OCI-LY1 (cell line): Measurements from ENCODE around the gene NHERF2.

Source experiments
- H2AFZ ChIP-seq: fragments of 200-600 bp; sonication (generic), shearing (Covaris generic); 2 replicates; pipeline ENCODE4 v1.6.0; 2014; ENCODE audit warnings: antibody characterized with exemption, mild to moderate bottlenecking, low read length
- H3F3A ChIP-seq: fragments of 200-600 bp; sonication (generic), shearing (Covaris generic); 2 replicates; pipeline ENCODE4 v1.6.0; 2014; ENCODE audit warnings: mild to moderate bottlenecking, antibody characterized with exemption, low read length, moderate library complexity; ENCODE audit not compliant: insufficient read depth
- H3K27ac ChIP-seq: fragments of 200-600 bp; sonication (generic); 2 replicates; pipeline ENCODE4 v1.5.1; 2014; ENCODE audit warnings: low read length, mixed run types, mild to moderate bottlenecking, low read depth; ENCODE audit not compliant: poor library complexity, severe bottlenecking
- H3K27me3 ChIP-seq: fragments of 200-600 bp; sonication (generic); 2 replicates; pipeline ENCODE4 v1.6.0; 2014; ENCODE audit warnings: antibody characterized with exemption, mild to moderate bottlenecking, low read length, moderate library complexity; ENCODE audit not compliant: insufficient read depth
- H3K36me3 ChIP-seq: fragments of 200-600 bp; sonication (generic); 2 replicates; pipeline ENCODE4 v1.6.1; 2014; ENCODE audit warnings: mild to moderate bottlenecking, antibody characterized with exemption, low read length, moderate library complexity, mixed read lengths; ENCODE audit not compliant: insufficient read depth
- H3K4me1 ChIP-seq: fragments of 200-600 bp; sonication (generic); 2 replicates; pipeline ENCODE4 v1.5.1; 2014; ENCODE audit warnings: mild to moderate bottlenecking, low read length, moderate library complexity; ENCODE audit not compliant: insufficient read depth, severe bottlenecking
- H3K4me2 ChIP-seq: fragments of 200-600 bp; sonication (generic), shearing (Covaris generic); 2 replicates; pipeline ENCODE4 v1.6.1; 2014; ENCODE audit warnings: low read length
- H3K4me3 ChIP-seq: fragments of 200-600 bp; sonication (generic); 2 replicates; pipeline ENCODE4 v1.5.1; 2014; ENCODE audit warnings: low read length, low read depth, mild to moderate bottlenecking, mixed read lengths; ENCODE audit not compliant: poor library complexity, severe bottlenecking
- H3K79me2 ChIP-seq: fragments of 200-600 bp; shearing (Covaris generic); 2 replicates; pipeline ENCODE4 v1.6.1; 2016; ENCODE audit warnings: mixed run types, low read length, mixed read lengths; ENCODE audit not compliant: insufficient read depth
- H3K9ac ChIP-seq: fragments of 200-600 bp; sonication (generic), shearing (Covaris generic); 2 replicates; pipeline ENCODE4 v1.6.1; 2014; ENCODE audit warnings: mild to moderate bottlenecking, low read length, mixed read lengths
- H3K9me2 ChIP-seq: fragments of 200-600 bp; sonication (generic), shearing (Covaris generic); 2 replicates; pipeline ENCODE4 v1.6.1; 2014; ENCODE audit warnings: low read depth, mild to moderate bottlenecking, low read length, mixed read lengths
- H3K9me3 ChIP-seq: fragments of 200-600 bp; shearing (Covaris generic); 2 replicates; pipeline ENCODE4 v1.6.1; 2014; ENCODE audit warnings: low read length, mixed read lengths
- H4K20me1 ChIP-seq: fragments of 200-600 bp; sonication (generic), shearing (Covaris generic); 2 replicates; pipeline ENCODE4 v1.6.0; 2016; ENCODE audit warnings: mild to moderate bottlenecking, low read length; ENCODE audit not compliant: insufficient read depth
- EZH2 ChIP-seq: fragments of 200-600 bp; sonication (generic), shearing (Covaris generic); IDR thresholded peaks from 2 replicates; pipeline ENCODE4 v1.8.0; 2017; ENCODE audit warnings: borderline replicate concordance, mixed run types, mild to moderate bottlenecking, antibody characterized with exemption, low read length, moderate library complexity, mixed read lengths
- TF ChIP-seq, protein P1 (sequence below): fragments of 200-600 bp; sonication (generic), shearing (Covaris generic); IDR thresholded peaks from 2 replicates; pipeline ENCODE4 v1.5.1; 2017; ENCODE audit warnings: mild to moderate bottlenecking, antibody characterized with exemption, low read length, moderate library complexity, mixed read lengths

Gene NHERF2

DNA sequence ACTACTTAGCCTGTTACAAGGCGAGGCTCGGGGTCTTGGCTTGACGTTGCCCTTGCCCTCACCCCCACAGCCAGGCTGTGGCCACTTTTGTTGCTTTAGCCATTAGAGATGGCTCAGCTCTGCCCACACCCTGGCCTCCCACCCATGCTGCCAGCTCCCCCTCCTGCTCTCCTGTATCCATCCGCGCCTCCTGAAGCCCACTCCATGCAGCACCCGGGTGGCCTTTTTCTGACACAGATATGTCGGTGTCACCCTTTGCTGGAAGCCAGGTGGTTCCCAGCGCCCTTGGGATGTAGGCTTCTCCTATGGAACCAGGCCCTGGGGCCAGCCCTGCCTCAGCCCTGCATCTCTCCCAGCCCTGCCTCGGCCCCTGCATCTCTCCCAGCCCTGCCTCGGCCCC is 30.7 kb downstream of the NHERF2 start:
- H3K27ac ChIP-seq: no peak overlapping the region
- H3K79me2 ChIP-seq: no peaks in the 10 kb centered on the region
- no peaks in the 10 kb centered on the region for H3F3A ChIP-seq
- no peak overlapping the region for H3K9ac ChIP-seq
- H3K9me3 ChIP-seq: no peaks in the 10 kb centered on the region
- TF ChIP-seq EZH2: no peak
- TF ChIP-seq, protein P1, sequence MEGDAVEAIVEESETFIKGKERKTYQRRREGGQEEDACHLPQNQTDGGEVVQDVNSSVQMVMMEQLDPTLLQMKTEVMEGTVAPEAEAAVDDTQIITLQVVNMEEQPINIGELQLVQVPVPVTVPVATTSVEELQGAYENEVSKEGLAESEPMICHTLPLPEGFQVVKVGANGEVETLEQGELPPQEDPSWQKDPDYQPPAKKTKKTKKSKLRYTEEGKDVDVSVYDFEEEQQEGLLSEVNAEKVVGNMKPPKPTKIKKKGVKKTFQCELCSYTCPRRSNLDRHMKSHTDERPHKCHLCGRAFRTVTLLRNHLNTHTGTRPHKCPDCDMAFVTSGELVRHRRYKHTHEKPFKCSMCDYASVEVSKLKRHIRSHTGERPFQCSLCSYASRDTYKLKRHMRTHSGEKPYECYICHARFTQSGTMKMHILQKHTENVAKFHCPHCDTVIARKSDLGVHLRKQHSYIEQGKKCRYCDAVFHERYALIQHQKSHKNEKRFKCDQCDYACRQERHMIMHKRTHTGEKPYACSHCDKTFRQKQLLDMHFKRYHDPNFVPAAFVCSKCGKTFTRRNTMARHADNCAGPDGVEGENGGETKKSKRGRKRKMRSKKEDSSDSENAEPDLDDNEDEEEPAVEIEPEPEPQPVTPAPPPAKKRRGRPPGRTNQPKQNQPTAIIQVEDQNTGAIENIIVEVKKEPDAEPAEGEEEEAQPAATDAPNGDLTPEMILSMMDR: no peak
- peaks cover 26% of the 10 kb centered on the region for H3K4me1 ChIP-seq
- no peak overlapping the region for H2AFZ ChIP-seq
- no peaks in the 10 kb centered on the region for H4K20me1 ChIP-seq
- no peak overlapping the region for H3K4me2 ChIP-seq
- H3K36me3 ChIP-seq: peaks cover 24% of the 10 kb centered on the region
- H3K27me3 ChIP-seq: no peaks in the 10 kb centered on the region
- no peaks in the 10 kb centered on the region for H3K9me2 ChIP-seq
- H3K4me3 ChIP-seq: no peak overlapping the region

DNA sequence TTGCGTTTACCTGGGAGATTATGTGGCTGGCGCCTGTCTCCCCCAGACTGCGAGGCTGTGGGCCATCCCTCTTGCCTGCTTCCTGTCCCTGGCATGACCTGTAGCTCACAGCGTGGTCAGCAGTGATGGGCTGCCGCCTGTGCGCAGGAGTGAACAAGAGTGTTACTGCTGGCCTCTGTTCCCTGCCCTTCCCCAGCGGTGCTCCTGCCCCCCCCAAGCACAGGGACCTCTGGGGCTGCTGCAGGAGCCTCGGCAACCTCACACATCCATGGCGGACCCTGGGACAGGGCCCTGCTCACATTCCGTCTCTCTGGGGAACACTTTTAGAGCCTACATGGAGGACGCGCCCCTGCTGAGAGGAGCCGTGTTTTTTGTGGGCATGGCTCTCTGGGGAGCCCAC is 31.7 kb downstream of the NHERF2 start:
- no peak overlapping the region for H3K4me2 ChIP-seq
- no peaks in the 10 kb centered on the region for H3K27me3 ChIP-seq
- H4K20me1 ChIP-seq: no peaks in the 10 kb centered on the region
- no peaks in the 10 kb centered on the region for H3F3A ChIP-seq
- no peaks in the 10 kb centered on the region for H3K79me2 ChIP-seq
- H3K9ac ChIP-seq: no peak overlapping the region
- peak overlapping the region; percentile 9 for H3K27ac ChIP-seq
- peaks cover 21% of the 10 kb centered on the region for H3K36me3 ChIP-seq
- peaks cover 26% of the 10 kb centered on the region for H3K4me1 ChIP-seq
- H3K4me3 ChIP-seq: no peak overlapping the region
- no peak overlapping the region for H2AFZ ChIP-seq
- no peaks in the 10 kb centered on the region for H3K9me3 ChIP-seq
- TF ChIP-seq EZH2: no peak
- TF ChIP-seq, protein P1: no peak
- H3K9me2 ChIP-seq: no peaks in the 10 kb centered on the region

DNA sequence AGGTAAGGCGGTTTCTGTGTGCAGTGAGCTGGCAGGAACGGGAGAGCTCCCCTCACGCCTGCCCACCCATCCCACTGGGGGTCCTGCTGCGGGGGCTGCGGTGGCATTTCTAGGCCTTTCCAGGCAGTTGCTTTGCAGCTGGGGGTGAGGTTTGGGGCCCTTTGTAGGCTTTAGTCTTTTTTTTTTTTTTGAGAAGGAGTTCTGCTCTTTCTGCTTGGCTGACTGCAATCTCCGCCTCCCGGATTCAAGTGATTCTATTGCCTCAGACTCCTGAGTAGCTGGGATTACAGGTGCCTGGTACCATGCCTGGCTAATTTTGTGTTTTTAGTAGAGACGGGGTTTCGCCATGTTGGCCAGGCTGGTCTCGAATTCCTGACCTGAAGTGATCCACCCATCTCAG is 32.2 kb downstream of the NHERF2 start:
- Histone ChIP-seq H3K9me2 (no peaks in the 10 kb centered on the region), H3K79me2 (no peaks in the 10 kb centered on the region), H3K36me3 (peaks cover 21% of the 10 kb centered on the region), H3K4me2 (no peak overlapping the region), H3F3A (no peaks in the 10 kb centered on the region), H3K4me1 (peaks cover 26% of the 10 kb centered on the region), H4K20me1 (no peaks in the 10 kb centered on the region), H3K4me3 (no peak overlapping the region), H2AFZ (no peak overlapping the region), H3K27me3 (no peaks in the 10 kb centered on the region), H3K9me3 (no peaks in the 10 kb centered on the region), H3K27ac (peak overlapping the region; percentile 9), H3K9ac (no peak overlapping the region)
- no peak for TF ChIP-seq EZH2
- TF ChIP-seq, protein P1: no peak
